IMR-90 (cell line): ENCODE data around the gene MAZ.

Source experiments
- BHLHE40 ChIP-seq: fragments of 150-350 bp; IDR thresholded peaks from 2 replicates; pipeline ENCODE4 v1.6.1; 2016; ENCODE audit warnings: mild to moderate bottlenecking, low read depth, low read length
- POLR2A ChIP-seq: IDR thresholded peaks from 2 replicates; pipeline ENCODE4 v1.6.1; 2012; ENCODE audit warnings: mild to moderate bottlenecking, low read depth, low read length
- RAD21 ChIP-seq: IDR thresholded peaks from 2 replicates; pipeline ENCODE4 v1.6.1; 2012; ENCODE audit warnings: low read length, improper control_type of control experiment
- TF ChIP-seq, protein P1 (sequence below): conservative IDR thresholded peaks from 2 replicates; pipeline ENCODE4 v1.5.1; 2012; ENCODE audit warnings: mild to moderate bottlenecking, low read depth, low read length, improper control_type of control experiment

DNA sequence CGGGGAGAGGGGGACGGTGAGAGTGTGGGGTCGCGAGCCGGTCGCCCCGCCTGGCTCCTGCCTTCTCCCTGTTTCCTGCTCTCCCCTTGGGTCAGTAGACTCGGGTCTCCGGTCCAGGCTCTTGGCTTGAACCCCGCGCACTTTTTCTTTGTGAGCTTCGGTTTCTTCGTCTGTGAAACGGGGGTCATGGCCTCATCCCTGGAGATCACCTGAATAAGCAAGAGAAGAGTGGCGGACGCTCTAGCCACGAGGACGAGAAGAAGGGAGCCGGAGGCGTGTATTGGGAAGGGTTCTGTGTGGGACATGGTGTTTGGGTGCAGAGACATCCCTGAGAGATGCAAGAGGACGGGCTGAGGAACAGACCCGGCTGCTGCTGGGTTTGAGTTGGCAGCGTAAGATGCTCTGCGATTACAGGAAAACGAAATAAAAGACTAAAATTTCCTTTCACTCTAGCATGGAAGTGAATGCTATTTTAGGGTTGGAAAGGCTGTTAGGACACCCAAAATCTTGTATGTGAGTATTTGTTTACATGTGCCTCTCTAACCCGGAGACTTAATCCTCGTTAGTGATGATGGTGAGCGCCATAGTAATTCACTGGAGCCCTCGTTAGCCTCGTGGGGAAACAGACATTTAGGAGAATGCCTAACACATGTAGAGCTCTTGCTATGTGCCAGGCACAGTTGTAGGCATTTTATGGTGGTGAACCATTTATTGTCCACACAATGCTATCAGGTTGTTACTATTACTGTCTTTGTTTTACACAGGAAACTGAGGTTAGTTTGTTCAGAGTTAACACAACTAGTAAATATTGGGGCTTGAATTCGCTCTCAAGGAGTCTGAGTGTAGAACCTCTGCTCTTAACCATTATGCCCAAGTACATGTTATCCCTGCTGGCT lies 15.1 kb upstream of the MAZ start:
- TF ChIP-seq, protein P1, sequence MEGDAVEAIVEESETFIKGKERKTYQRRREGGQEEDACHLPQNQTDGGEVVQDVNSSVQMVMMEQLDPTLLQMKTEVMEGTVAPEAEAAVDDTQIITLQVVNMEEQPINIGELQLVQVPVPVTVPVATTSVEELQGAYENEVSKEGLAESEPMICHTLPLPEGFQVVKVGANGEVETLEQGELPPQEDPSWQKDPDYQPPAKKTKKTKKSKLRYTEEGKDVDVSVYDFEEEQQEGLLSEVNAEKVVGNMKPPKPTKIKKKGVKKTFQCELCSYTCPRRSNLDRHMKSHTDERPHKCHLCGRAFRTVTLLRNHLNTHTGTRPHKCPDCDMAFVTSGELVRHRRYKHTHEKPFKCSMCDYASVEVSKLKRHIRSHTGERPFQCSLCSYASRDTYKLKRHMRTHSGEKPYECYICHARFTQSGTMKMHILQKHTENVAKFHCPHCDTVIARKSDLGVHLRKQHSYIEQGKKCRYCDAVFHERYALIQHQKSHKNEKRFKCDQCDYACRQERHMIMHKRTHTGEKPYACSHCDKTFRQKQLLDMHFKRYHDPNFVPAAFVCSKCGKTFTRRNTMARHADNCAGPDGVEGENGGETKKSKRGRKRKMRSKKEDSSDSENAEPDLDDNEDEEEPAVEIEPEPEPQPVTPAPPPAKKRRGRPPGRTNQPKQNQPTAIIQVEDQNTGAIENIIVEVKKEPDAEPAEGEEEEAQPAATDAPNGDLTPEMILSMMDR = no peak
- TF ChIP-seq BHLHE40 (no peak), POLR2A (no peak), RAD21 (no peak)
